ENCODE results near the gene LLGL1.

DNA sequence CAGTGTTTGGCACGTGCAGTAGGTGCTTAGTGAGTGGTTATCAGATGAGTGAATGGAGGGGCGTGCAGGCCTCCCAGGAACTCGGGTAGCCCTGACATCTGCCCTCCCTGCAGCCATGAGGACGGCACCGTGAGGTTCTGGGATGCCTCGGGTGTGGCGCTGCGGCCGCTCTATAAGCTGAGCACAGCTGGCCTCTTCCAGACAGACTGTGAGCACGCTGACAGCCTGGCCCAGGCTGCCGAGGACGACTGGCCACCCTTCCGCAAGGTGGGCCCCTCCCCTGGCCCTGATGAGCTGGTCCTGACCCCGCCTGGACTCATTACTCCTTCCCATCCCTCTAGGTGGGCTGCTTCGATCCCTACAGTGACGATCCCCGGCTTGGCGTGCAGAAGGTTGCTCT lies 11.1 kb downstream of the LLGL1 start:
- TF ChIP-seq, protein P1, sequence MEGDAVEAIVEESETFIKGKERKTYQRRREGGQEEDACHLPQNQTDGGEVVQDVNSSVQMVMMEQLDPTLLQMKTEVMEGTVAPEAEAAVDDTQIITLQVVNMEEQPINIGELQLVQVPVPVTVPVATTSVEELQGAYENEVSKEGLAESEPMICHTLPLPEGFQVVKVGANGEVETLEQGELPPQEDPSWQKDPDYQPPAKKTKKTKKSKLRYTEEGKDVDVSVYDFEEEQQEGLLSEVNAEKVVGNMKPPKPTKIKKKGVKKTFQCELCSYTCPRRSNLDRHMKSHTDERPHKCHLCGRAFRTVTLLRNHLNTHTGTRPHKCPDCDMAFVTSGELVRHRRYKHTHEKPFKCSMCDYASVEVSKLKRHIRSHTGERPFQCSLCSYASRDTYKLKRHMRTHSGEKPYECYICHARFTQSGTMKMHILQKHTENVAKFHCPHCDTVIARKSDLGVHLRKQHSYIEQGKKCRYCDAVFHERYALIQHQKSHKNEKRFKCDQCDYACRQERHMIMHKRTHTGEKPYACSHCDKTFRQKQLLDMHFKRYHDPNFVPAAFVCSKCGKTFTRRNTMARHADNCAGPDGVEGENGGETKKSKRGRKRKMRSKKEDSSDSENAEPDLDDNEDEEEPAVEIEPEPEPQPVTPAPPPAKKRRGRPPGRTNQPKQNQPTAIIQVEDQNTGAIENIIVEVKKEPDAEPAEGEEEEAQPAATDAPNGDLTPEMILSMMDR (IDR thresholded peaks at IDR 0.05) = no peak
- no peak for TF ChIP-seq POLR2A (IDR thresholded peaks at IDR 0.05)

All from esophagus squamous epithelium (tissue), 4 donors.